Esophagus squamous epithelium (tissue), 4 donors: ENCODE data around the gene TMEM132D.

Experiments
- POLR2A ChIP-seq, 4 donors: fragments of 450-650 bp; IDR thresholded peaks; one replicate each; pipeline ENCODE4 v1.6.1; 2017; ENCODE audit warnings: antibody characterized with exemption in 4 of 4, mild to moderate bottlenecking in 4 of 4, moderate library complexity in 3 of 4
- TF ChIP-seq, protein P1 (sequence below), 6 experiments: fragments of 450-650 bp in 4 of 6; fragments of 200-600 bp in 2 of 6; sonication (generic) in 2 of 6; IDR thresholded peaks; one replicate each; pipeline ENCODE4 v1.5.1; 2016 to 2019; ENCODE audit warnings: antibody characterized with exemption in 6 of 6, mild to moderate bottlenecking in 4 of 6, moderate library complexity in 4 of 6

DNA sequence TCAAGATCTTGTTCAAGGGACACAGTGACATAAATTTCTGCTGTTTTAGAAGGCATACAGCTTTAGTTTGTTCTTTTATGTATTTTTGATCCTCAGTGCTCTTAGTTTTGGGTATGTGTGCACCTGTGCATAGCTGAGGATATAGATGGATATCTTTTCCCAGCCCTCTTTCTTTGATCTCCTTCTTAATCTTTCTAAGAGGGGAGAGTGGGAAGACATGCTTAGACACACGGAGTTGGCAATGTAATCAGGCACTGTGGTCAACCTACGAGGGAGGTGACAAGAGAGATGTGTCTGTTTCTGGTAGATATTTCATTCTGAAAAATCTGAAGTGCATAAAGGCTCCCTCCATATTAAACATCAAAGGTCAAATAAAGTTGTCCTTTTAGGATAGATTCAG is 340.6 kb downstream of the TMEM132D start:
- TF ChIP-seq, protein P1, sequence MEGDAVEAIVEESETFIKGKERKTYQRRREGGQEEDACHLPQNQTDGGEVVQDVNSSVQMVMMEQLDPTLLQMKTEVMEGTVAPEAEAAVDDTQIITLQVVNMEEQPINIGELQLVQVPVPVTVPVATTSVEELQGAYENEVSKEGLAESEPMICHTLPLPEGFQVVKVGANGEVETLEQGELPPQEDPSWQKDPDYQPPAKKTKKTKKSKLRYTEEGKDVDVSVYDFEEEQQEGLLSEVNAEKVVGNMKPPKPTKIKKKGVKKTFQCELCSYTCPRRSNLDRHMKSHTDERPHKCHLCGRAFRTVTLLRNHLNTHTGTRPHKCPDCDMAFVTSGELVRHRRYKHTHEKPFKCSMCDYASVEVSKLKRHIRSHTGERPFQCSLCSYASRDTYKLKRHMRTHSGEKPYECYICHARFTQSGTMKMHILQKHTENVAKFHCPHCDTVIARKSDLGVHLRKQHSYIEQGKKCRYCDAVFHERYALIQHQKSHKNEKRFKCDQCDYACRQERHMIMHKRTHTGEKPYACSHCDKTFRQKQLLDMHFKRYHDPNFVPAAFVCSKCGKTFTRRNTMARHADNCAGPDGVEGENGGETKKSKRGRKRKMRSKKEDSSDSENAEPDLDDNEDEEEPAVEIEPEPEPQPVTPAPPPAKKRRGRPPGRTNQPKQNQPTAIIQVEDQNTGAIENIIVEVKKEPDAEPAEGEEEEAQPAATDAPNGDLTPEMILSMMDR (IDR thresholded peaks at IDR 0.05), result no peak
- TF ChIP-seq POLR2A (IDR thresholded peaks at IDR 0.05), result no peak
